GDM1 (cell line): ENCODE data around the gene CTU2.

Experiments
- DNase-seq: peaks from one replicate; lab custom pipeline; 2025; lab: John Stamatoyannopoulos, UW

The CTU2 gene

DNA sequence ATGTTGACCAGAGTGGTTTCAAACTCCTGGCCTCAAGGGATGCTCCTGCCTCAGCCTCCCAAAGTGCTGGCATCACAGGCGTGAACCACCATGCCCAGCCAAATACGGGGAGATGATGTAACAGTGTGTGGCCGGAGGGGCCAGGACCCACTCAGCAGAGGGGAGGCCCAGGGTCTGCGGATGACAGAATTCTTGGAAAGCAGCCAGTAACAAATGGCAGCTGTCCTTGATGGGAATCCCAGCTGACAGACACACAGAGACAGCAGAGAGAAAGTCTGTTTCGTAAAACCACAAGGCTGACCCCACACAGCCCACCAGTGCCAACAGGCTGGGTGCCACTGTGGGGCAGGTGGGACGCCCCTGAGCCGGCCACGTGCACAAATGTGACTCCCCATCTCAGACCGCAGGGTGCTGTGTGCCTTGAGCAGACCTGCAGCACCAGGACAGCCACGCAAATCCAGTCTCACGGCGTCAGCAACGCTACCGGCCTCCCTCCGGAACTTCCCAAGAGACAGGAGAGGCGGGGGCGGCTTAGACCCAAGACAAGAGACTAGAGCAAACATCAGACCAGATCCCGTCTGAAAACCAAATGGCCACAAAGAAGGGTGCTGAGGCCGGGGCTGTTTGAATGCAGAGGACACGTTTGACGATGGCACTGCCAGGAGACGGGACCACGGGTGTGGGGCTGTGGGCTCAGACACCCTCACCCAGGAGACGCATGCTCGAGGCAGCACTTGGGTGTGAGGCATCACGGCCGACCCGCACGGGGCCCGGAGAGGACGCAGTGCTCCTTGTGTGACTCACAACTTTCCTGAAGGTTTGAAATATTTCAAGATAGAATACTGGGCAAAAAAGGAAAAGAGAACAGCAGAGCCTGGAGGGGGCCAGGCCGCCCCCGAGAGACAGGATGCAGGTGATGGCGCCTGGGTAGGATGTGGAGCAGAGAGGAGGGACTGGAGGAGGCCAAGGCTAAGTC lies 24.6 kb downstream of the CTU2 start:
- DNase-seq: no peak

DNA sequence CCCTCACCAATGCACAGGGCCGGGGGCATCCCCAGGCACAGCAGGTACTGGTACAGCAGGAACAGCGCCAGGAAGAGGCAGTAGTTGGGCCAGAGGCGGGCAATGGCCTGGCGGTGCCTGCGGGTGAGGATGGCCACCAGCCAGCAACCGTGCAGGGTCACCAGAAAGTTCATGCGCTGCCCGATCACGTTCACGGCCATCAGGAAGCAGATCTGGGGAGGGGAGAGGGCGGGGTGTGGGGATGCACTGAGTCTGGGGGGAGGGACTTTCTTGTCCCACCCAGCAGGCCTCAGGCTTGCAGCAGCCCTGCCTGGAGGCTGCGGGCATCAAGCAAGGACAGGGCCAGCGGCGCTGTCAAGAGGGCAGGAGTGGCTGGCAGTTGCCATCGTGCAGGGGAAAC lies 25.4 kb downstream of the CTU2 start:
- DNase-seq: no peak

DNA sequence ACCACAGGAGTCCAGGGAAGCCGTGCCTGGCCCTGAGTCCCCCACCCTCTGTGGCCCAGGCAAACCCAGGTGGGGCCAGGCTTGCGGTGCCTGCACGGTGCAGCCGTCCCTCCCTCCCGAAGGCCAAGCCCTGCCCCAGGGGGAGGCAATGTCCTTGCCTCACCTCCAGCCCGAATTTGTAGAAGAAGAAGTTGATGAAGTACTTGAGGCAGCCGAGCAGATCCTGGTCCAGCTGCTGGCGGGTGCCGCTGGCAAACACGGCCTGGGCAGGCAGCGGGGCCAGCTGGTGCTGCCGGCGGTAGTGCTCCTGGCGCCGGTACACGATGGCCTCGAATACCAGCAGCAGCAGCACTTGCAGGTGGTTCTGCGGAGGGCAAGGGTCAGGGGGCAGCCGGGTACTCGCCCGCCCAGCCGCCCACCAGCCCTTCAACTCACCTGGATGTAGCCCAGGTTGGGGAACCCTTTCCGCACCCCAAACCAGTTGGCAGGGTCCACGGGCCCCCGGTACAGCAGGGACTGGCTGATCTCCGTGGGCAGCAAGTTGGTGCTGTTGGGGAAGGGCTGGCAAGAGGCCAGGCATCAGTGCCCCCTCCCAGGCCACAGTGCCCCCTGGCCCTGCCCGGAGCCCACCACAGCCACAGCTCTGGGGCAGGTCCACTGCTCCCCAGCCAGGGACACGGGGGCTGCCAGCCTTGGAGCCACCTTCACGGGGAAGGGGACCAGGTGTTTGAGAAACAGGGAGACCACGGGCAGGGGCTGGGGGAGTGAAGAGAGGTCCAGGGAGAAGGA lies 26.1 kb downstream of the CTU2 start:
- DNase-seq: no peak

DNA sequence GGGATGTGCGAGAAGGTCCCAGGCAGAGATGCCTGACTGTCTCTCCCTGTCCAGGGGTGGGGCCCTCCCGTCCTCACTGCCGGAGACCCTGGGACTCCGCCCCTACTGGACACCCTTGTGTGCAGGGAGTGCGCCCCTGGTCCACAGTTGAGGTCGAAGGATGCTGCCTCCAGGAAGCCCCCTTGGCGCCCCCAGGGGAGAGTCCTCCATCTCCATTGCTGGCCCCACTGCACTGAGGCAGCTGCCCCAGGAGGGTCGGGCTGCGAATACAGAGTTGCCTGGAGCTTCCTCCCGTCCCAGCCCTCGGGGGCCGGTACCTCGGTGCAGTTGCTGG lies 26.6 kb downstream of the CTU2 start:
- DNase-seq: no peak

DNA sequence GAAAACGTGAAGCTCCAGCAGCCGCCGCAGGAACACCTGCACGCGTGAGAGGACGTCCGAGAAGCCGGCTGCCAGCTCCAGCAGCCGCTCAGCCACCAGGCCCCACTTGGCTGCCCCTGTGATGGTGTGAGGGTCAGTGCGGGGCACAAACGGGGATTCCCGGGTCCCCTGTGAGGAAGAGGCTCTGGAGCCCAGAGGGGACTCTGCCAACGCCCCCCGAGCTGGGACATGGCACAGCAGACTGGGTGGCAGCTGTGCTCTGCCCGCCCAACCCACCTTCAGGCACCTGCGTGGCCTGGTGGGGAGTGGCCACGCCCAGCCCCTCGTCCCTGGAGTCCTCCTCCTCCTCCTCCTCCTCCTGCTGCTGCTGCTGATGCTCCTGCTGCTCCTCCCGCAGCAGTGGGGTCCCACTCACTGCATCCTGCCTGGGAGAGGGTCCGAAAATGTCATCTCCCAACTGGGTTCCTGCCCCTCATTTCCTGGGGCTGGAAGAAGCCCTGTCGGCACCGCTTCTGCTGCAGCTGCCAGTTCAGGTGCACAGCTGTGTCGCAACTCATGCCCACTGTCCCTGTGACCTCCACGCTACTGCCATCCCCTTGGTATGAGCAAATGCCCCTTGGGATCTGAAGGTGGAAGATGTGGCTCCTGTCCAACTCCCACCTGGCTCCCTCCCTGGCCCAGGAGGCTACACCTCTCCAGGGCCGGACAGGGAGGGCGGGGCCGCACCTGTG lies 27.5 kb downstream of the CTU2 start:
- no peak for DNase-seq

DNA sequence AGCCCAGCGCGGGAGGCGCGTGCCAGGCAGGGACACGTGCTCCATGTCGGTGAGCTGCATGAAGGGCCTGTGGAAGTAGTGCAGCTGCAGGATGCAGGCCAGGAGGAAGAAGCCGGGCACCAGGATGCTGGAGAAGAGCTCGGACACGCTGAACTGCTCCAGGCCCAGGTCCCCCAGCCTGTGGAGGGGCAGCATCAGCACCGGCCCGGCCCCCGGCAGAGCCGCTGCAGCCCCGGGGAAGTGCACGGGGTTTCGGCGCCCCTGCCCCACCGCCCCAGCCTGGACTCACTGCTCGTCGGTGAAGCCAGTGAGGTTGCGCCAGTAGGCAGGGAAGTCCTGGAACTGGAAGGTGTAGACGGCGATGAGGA lies 28.0 kb downstream of the CTU2 start:
- no peak for DNase-seq

DNA sequence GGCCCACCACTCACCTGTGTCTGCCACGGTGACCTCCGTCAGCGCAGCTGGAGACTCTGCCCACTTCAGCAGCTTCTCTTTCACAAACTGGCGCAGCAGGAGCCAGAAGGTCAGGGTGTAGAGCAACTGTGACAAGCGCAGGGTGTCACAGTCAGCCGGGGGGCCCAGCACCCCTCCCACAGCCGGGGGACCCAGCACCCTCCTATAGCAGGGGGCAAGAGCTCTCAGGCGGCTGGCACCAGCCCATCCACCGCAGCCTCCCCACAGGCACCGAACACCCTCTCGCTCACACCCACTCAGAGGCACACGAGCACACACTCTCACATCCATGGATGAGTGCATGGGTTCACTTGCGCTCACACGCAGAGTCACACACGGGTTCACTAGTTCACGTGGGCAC lies 28.8 kb downstream of the CTU2 start:
- no peak for DNase-seq

DNA sequence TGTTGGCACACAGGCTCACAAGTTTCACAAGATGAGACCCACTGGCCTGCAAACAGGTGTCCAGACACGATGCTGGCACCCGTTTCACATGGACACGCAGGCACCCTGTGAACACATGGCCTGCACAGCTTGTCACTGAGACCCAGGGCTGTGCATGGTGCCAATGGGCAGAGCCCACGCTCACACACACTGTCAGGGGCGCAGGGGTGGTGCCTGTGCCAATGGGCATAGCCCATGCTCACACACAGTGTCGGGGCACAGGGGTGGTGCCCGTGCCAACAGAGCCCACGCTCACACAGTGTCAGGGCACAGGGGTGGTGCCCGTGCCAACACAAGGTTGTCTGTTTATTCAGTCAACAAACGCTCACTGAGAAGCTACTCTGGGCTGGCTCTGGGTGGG lies 29.3 kb downstream of the CTU2 start:
- no peak for DNase-seq

DNA sequence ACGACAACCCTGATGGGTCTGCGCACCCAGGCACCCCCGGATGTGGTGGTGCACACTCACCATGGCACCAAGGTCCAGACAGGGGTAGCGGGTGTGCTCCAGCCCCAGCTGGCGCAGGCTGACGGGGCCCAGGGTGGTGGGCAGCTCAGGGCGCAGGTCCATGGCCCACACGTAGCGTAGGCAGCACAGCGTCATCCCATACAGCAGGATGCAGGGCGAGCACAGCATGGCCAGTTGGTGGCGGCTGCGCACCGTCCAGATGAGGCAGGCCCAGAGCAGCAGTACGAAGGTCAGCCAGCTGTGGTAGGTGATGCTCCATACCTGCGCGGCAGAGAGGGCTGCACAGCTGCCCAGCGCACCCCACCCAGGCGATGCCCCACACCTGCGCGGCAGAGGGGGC lies 29.8 kb downstream of the CTU2 start:
- DNase-seq: no peak

DNA sequence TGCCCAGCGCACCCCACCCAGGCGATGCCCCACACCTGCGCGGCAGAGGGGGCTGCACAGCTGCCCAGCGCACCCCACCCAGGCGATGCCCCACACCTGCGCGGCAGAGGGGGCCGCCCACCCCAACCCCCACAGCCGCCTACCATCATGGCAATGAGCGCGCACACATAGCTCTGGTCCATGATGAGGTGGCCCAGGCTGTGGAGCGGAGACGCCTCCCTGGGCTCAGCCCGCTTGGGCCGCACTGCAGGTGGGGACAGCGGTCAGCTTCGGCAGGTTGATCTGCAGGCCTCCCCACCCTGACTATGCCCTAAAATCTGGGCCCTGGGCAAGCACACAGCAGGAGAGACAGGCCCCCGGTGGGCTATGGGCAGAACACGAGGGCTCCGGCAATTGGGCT lies 30.2 kb downstream of the CTU2 start:
- no peak for DNase-seq

DNA sequence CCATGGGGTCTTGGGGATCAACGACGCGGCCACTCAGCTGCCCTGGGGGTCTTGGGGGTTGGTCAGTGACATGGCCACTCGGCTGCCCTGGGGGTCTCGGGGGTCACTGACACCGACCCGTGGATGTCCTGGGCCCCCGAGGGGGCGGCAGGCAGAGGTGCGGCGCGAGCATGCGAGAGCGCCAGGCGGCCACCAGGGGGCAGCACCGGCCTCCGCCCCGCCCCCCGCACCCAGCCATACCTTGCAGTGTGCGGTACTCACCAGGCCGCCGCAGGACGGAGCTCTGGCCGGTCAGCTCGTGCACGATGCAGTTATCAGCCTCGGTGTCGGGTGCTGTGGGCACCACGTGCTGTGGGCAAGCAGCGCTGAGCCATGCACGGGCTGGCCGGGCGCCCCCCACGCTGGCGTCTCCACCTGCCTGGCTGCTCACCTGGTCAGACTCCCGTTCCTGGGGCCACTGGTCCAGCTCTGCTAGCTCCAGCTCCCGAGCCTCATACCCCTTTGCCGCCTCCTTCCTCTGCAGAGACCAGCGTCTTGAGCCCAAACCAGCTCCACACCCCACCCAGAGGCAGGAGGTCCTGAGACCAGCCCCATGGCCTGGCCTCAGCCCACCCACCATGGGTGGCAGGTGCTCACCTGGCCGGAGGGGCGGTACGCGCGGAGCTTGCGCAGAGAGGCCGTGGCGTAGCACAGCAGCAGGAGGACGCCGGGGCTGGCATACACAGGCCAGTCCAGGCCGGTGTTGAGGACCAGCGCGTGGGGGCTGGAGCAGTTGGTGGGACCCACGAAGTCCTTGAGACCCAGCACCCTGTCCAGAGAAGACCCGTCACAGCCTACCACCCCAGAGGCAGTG lies 31.2 kb downstream of the CTU2 start:
- peak; percentile 28 for DNase-seq

DNA sequence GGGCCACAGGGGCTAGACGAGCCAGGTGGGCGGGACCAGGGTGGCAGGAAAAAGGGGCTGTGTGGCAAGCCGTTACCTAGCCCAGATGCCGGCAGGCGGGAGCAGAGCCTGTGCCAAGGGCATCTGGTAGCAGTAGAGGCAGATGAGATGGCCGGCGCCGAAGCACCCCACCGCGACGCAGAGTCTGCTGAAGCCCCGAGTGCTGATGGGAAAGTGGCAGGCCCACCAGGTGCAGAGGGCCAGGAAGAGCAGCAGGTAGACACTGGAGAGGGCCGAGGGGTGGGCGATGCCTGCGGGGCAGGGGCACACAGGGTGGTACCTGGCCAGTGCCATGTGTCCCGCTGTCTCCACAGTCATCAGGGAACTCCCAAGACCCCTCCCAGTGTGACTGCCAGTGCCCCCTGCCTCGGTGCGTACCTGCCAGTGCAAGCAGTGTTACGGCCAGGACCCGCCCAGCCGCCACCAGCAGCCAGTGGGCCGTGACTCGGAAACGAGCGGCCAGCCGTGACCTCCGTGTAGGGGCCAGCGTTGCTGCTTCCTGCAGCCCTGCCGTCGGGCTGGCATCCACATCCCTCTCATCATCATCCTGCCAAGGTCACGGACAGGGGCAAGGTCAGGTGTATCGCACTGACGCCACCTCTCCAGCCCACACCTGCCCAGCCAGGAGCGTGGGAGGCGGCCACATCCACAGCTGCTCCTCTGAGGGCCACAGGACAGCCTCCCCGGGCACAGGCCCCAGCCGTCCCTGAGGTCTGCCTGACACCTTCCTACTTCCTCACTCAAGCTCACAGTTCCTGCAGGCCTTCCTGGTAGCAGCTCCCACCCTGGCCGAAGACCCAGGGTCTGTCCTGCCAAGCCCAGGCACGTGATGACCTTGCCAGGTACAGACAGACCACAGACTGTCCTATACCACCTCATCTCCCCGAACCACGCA lies 32.1 kb downstream of the CTU2 start:
- DNase-seq: no peak

DNA sequence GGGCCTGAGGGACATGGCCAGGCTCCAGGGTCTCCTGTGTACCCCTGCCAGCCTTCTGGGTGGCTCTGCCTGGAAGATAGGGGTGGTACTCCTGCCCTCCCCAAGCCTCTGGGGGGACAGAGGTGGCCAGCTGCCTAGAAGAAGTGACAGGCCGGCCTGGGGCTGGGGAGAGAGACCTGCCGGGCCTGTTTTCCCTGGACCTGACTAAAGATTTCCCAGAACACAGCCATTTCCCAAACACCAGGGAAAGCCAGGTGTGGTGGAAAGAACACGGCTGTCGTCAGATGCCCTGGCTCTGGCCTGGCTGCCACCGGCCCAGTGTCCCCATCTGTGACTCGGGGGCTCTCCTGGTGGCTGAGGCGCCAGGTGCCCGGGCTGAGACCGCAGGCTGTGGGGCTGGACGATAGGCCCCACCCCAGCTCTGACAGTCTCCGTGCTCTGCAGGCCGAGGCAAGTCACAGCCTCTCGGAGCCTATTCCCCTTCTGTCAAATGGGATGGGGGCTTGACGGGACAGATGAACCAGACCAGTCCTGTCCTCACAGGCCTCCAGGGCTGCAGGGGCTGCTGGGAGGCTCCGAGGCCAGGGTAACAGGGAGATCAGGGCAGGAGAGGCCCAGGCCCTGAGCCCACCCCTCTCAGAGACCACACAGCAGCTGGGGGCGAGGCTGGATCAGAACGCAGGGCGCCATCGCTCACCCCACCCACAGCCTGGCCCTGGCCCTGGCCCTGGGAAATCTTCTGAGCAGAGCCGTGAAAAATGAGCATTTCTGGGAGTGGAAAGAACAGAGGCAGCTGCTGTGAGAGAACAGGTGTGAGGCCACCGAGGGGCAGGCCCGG lies 33.1 kb downstream of the CTU2 start:
- DNase-seq: no peak

DNA sequence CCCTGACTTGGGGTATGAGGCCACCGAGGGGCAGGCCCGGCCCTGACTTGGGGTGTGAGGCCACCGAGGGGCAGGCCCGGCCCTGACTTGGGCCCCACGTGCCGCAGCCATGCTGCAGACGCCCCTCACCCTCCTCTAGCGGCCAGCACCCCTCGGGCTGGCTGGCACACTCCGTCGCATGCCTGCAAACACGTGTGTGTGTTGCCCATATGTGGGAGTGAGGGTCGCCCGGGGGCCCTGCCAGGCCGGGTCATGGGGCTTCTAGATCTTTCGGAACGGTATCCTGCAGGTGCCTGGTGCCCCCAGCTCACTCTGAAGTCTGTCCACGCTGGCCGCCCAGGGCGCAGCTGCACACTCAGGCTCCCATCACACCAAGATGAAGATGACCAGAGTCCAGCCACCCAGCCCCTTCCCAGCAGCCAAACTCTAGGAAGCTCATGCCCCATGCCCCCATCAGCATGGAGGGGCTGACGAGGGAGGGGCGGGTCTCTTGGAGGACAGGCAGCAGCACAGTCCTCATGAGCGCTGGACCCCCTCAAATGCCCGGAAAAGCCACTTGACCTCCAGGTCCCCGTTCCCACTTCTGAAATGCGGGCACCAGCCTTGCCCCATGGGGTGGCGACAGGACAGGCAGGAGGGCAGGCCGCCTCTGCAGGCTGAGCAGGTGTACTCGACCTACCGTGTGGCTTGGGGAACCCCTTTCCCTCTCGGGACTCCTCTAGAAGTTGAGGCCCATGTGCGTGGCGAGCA lies 33.8 kb downstream of the CTU2 start:
- DNase-seq: no peak

DNA sequence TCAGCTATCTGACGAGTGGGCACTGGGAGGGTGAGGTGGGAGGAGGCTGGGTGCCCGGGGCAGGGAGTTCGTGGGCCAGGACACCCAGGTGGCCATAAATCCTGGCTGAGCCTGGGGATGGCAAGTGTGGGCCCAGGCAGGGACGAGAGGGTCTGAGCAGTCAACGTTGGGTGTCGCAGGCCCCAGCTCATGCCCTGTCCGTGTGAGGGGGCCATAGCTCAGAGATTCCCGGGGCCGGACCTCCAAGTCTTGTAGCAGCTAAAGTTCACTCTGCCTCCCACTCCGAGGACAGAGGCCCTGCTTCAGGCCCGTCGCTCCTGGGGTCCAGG lies 34.4 kb downstream of the CTU2 start:
- DNase-seq: no peak

DNA sequence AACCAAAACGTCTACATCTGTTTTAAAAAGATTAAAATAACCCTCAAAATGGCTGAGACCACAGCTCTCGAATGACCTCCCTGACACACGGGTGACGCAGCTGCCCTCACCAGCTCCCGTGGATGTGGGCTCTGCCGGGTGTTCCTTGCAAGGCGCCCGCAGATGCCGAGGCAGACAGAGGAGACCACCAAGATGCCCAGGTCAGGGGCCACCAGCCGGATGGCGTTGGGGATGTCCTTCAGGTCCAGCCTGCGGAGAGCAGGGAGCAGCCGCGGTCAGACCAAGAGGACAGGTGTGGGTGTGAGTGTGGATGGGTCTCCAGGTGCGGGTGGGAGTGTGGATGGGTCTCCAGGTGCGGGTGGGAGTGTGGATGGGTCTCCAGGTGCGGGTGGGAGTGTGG lies 35.1 kb downstream of the CTU2 start:
- DNase-seq: no peak

DNA sequence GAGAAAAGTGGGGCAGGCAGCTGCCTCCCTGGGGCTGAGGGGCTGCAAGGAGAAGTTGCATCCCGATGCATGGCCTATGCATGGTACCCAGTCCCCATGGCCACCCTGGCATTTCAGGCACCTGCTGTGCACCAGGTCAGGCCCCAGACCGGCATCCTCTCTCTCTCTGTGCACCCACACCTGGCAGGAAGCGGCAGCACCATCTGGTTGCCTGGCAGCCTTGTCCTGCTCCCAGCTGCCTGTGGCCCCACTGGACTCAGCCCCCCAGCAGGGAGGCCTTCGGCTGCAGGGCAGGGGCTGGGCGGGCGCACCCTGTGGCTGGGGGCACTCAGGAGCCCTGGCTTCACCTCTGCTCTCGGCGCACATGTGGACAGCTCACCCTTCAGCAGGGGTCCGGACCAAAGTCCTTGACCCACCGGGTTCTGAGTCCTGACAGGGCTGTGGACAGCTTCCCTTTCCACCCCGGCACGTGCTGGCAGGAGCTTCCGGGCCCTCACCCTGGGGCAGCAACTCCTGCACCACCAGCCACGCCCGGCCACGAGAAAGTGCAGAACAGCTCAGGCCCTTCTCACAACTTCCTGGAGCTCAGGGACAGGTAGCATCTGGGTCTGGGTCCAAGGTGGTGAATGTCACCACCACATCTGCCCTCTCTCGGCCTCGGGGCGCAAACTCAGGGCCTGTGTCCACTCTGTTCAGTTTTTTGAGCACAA lies 36.7 kb downstream of the CTU2 start:
- no peak for DNase-seq
